Neural cell (in vitro differentiated cells): ENCODE measurements around the gene NFAT5.

ENCODE experiments used
- EP300 ChIP-seq: fragments of 450-650 bp; conservative IDR thresholded peaks from 2 replicates; pipeline ENCODE4 v1.6.1; 2014; ENCODE audit warnings: antibody characterized with exemption, mild to moderate bottlenecking, moderate library complexity; ENCODE audit not compliant: poor library complexity, severe bottlenecking
- EZH2 ChIP-seq: fragments of 200-600, 300-800 bp; shearing (Covaris generic), sonication (generic); IDR thresholded peaks from 2 replicates; pipeline ENCODE4 v1.6.1; 2014; ENCODE audit warnings: antibody characterized with exemption, low read length, borderline replicate concordance, mild to moderate bottlenecking; ENCODE audit not compliant: insufficient read depth, poor library complexity, severe bottlenecking
- POLR2AphosphoS5 ChIP-seq: IDR thresholded peaks from 2 replicates; pipeline ENCODE4 v1.6.1; 2012
- RAD21 ChIP-seq: fragments of 450-650 bp; conservative IDR thresholded peaks from 2 replicates; pipeline ENCODE4 v1.6.1; 2014; ENCODE audit warnings: antibody characterized with exemption, mild to moderate bottlenecking, moderate library complexity

GRCh38 chr16:69522732-69523404 lies 42.9 kb upstream of the NFAT5 start:
- no peak for TF ChIP-seq RAD21
- TF ChIP-seq EP300 = no peak
- TF ChIP-seq POLR2AphosphoS5 = no peak
- no peak for TF ChIP-seq EZH2
